Peyer's patch (tissue), 4 donors: ENCODE data around the gene CD300A. TPM values are rescaled to one million over a fixed set of nuclear protein-coding genes. Genes with fewer than 3 reads are reported as not detected.

Source experiments
- DNase-seq, 3 donors: peaks; one replicate each; pipeline ENCODE4 v3.0.0-alpha.2; 2017 to 2019
- H3K27ac ChIP-seq, 4 donors: fragments of 200-600 bp; sonication (generic); one replicate each; pipeline ENCODE4 v1.5.1; 2016 to 2019
- H3K27me3 ChIP-seq, 2 donors: fragments of 200-600 bp; sonication (generic); one replicate each; pipeline ENCODE4 v1.5.1; 2019
- H3K36me3 ChIP-seq, 3 donors: fragments of 200-600 bp; sonication (generic); one replicate each; pipeline ENCODE4 v1.5.1; 2016 to 2019
- H3K4me1 ChIP-seq, 4 donors: fragments of 200-600 bp; sonication (generic); one replicate each; pipeline ENCODE4 v1.5.1; 2016 to 2019
- H3K4me3 ChIP-seq, 4 donors: fragments of 200-600 bp; sonication (generic); 1 replicate in 3 of 4; 2 replicates in 1 of 4; pipeline ENCODE4 v1.5.1; 2016 to 2019; ENCODE audit warnings: mild to moderate bottlenecking in 1 of 4
- H3K9me3 ChIP-seq, 4 donors: fragments of 200-600 bp; sonication (generic); one replicate each; pipeline ENCODE4 v1.5.1; 2016 to 2019; ENCODE audit warnings: mild to moderate bottlenecking in 1 of 4
- CTCF ChIP-seq, 6 experiments: fragments of 450-650 bp in 4 of 6; fragments of 200-600 bp in 2 of 6; sonication (generic) in 1 of 6; IDR thresholded peaks; one replicate each; pipeline ENCODE4 v1.5.1; 2017 to 2019; ENCODE audit warnings: antibody characterized with exemption in 6 of 6, mild to moderate bottlenecking in 3 of 6, moderate library complexity in 1 of 6
- POLR2A ChIP-seq, 2 donors: fragments of 450-650 bp; IDR thresholded peaks; one replicate each; pipeline ENCODE4 v1.5.1; 2017; ENCODE audit warnings: antibody characterized with exemption in 2 of 2, mild to moderate bottlenecking in 2 of 2, moderate library complexity in 2 of 2
- total RNA-seq, 4 donors: library from RNA; depleted of rRNA; stranded (reverse); fragments of >200 nt; gene quantifications; one replicate each; pipeline ENCODE4 v1.1.0, GENCODE V29; 2016

The CD300A gene
- total RNA-seq, 4 donors from 2014 or later, result 1.1 to 61.1 (median 6.8) TPM

GRCh38 chr17:74464730-74465377 lies 1.6 kb upstream of the CD300A start:
- Histone ChIP-seq H3K27ac (peak overlapping the region in 2 of 4 donors; percentile 42 to 84), H3K9me3 (no peaks in the 10 kb centered on the region), H3K4me3 (no peak overlapping the region), H3K36me3 (no peaks in the 10 kb centered on the region), H3K4me1 (peaks cover 0 to 18% (median 11%) of the 10 kb centered on the region in 4 donors), H3K27me3 (no peaks in the 10 kb centered on the region)
- TF ChIP-seq POLR2A (IDR thresholded peaks at IDR 0.05) (no peak), CTCF (IDR thresholded peaks at IDR 0.05) (no peak)
- DNase-seq, result no peak

DNA sequence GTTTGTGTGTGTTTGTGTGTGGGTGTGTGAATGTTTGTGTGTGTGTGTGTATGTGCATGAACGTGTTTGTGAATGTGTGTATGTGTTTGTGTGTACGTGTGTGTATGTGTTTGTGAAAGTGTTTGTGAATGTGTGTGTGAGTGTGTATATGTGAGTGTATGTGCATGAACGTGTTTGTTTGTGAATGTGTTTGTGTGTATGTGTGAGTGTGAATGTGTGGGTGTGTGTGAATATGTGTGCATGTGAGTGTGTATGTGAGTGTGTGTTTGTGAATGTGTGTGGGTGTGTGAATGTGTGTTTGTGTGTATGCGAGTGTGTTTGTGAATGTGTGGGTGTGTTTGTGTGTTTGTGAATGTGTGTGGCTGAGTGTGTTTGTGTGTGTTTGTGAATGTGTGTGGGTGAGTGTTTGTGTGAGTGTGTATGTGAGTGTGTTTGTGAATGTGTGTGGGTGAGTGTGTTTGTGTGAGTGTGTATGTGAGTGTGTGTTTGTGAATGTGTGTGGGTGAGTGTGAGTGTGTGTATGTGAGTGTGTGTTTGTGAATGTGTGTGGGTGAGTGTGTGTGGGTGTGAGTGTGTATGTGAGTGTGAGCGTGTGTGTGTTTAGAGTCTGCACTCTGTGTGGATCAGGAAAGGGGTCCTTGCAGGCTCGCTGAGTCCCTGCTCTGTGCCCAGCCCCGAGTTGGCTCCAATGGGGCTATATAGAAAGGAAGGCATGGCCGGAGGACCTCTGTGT lies 890 bp upstream of the CD300A start:
- H3K4me1 ChIP-seq, result peaks cover 0 to 18% (median 11%) of the 10 kb centered on the region in 4 donors
- H3K4me3 ChIP-seq, result peak overlapping the region in 1 of 4 donors; percentile 51
- no peak for DNase-seq
- peak overlapping the region; percentile 64 to 84 (median 78) for H3K27ac ChIP-seq
- no peaks in the 10 kb centered on the region for H3K36me3 ChIP-seq
- TF ChIP-seq CTCF (IDR thresholded peaks at IDR 0.05) (no peak), POLR2A (IDR thresholded peaks at IDR 0.05) (no peak)
- H3K27me3 ChIP-seq, result no peaks in the 10 kb centered on the region
- H3K9me3 ChIP-seq, result no peaks in the 10 kb centered on the region

DNA sequence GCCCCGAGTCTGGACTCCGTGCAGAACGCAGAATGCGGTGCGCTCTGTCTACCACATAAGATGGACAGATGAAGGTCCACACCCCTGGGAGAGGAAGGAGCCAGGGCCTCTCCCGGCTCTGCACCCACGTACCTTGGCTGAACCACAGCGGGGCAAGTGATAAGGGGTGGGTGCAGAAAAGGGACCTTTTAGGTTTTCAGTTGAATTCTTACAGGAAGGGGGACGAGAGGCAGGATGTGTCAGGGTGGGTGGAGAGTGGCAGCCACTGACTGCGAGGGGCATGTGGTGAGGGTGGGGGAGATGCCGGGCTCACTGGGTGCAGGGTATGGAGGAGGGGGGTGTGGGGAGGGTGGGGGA lies 372 bp downstream of the CD300A start:
- peaks cover 0 to 18% (median 11%) of the 10 kb centered on the region in 4 donors for H3K4me1 ChIP-seq
- TF ChIP-seq CTCF (IDR thresholded peaks at IDR 0.05) (no peak), POLR2A (IDR thresholded peaks at IDR 0.05) (no peak)
- DNase-seq, result no peak
- no peaks in the 10 kb centered on the region for H3K36me3 ChIP-seq
- H3K27me3 ChIP-seq, result no peaks in the 10 kb centered on the region
- H3K9me3 ChIP-seq, result no peaks in the 10 kb centered on the region
- H3K27ac ChIP-seq, result peak overlapping the region; percentile 64 to 84 (median 78)
- H3K4me3 ChIP-seq, result peak overlapping the region; percentile 34 to 51 (median 40)

GRCh38 chr17:74467221-74467951 lies 952 bp downstream of the CD300A start:
- peaks cover 0 to 17% (median 9%) of the 10 kb centered on the region in 4 donors for H3K4me1 ChIP-seq
- DNase-seq, result peak in 2 of 3 donors; percentile 67 to 69
- H3K27ac ChIP-seq, result peak overlapping the region; percentile 64 to 84 (median 78)
- no peaks in the 10 kb centered on the region for H3K9me3 ChIP-seq
- TF ChIP-seq POLR2A (IDR thresholded peaks at IDR 0.05) (no peak), CTCF (IDR thresholded peaks at IDR 0.05) (no peak)
- peak overlapping the region; percentile 34 to 51 (median 40) for H3K4me3 ChIP-seq
- H3K27me3 ChIP-seq, result no peaks in the 10 kb centered on the region
- no peaks in the 10 kb centered on the region for H3K36me3 ChIP-seq

DNA sequence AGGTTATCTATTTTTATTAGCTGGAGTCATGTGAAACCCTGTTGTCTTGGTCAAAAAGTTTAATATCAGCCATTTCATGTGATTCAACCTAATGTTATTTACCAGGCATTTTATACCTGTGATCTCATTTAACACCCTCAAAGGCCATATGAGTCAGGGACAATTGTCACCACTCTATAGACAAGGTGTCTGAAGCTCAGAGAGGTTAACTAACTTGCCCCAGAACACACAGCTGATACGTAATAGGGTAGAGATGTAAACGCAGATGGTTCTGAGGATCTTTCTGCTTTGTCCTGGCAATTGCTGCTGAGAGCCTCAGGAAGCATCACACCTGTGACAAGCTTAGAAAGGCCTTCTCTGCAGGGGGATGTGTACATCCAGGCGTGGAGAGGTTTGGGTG lies 4.9 kb downstream of the CD300A start:
- Histone ChIP-seq H3K27ac (no peak overlapping the region), H3K9me3 (peaks cover 0 to 9% (median 0%) of the 10 kb centered on the region in 4 donors), H3K27me3 (no peaks in the 10 kb centered on the region), H3K4me1 (peaks cover 0 to 4% (median 0%) of the 10 kb centered on the region in 4 donors), H3K4me3 (no peak overlapping the region), H3K36me3 (peaks cover 0 to 3% (median 0%) of the 10 kb centered on the region in 3 donors)
- TF ChIP-seq CTCF (IDR thresholded peaks at IDR 0.05) (no peak), POLR2A (IDR thresholded peaks at IDR 0.05) (no peak)
- no peak for DNase-seq
